ENCODE data around the gene SCT. TPM values are rescaled to one million over a fixed set of nuclear protein-coding genes. Genes with fewer than 3 reads are reported as not detected.

The SCT gene
- total RNA-seq: not detected

GRCh38 chr11:626475-627307 is at the start of gene SCT:
SCT (minus strand) TSS chr11:627181; CDS start chr11:627143, 38 bp downstream.

GRCh38 chr11:636511-637332 is 9.7 kb upstream of the SCT start, which contains the start of gene DRD4:
DRD4 (plus strand) TSS chr11:637269; CDS start chr11:637305, 36 bp downstream.

DNA sequence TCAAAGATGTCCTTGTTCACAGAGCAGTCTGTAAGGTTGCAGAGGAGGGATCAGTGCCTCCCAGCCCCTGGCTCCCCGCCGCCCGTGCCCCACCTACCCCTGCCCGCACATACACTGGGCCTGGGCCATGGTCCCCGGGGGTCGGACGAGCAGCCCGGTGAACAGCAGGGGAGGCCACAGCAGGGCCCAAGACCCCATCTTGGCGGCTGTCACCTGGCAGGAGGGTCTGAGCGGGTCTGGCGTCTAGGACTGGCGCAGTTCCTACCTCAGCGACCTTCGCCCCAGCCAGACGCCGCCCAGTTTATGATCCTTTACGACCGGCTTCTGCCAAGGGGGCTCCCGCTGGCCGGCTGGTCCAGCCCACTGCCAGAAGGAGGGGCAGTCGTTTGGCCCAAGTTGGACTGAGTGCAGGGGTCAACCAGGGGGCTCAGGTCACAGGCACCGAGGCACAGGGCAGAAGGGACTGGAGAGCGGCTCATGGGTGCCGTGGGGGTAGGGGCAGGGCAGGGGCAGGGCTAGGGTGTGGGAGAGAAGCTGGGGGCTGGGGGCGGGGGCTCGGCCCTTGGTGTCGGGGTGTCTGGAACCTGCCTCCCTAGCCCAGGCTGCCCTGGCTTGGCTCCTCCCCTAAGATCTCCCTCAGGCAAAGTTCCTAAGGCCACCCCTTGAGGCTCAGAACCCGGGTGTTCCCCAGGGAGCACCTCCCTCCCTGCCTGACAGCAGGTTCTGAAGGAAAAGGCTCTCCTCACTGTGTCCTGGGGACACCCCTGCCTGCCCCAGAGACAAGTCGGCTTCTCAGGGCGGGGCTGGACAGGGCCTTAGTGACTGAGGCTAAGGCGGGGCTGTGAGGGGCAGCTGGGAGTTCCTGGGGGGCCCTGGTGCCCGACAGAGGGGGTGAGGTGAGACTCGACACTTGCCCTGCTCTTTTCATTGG is 2.0 kb downstream of the SCT start, which contains the start of gene CDHR5:
CDHR5 (minus strand) TSS at position 251 of the 931 bp plus-strand sequence; CDS start at position 198, 53 bp downstream.

DNA sequence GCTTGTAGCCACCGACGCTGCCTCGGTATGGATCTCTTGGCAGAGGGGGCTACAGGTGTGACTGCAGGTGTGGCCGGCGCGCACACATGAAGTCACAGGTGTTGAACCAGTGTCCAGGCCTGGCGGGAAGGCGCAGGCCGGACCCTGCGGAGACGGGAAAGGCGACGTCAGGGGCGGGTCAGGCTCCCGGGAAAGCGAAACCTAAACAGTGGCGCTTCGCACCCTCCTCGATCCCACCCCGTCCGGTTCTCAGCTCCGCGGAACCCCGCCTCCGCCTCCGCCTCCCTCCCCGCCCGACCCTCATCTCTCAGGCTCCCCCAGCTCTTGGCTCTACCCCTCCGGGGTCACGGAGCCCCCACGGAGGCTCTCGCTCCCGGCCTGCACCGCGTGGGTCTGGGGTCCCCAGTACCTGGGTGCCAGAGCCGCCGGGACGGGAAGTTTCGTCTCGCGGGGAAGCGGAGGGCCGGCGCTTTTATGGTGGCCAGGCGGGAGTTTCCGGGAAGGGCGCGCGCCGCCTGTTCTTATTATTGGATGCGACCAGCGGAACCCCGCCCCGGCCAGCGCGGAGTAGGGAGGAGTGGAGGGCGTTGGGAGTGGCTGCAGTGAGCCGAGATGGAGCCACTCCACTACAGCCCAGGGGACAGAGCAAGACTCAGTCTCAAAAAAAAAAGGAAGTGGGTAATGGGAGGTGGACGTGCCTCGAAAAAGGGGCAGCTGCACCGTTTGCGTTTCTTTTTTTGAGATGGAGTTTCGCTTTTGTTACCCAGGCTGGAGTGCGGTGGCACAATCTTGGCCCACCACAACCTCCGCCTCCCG is 11.3 kb downstream of the SCT start, which contains the start of gene IRF7:
IRF7 (minus strand) TSS at position 447 of the 816 bp plus-strand sequence. CDS start 586 bp downstream, outside the sequence.

Other genes starting within 250 kb of the SCT start
- gene PKP3, start 233.0 kb downstream of the SCT start, total RNA-seq: not detected
- 100 to 1,000 TPM; 257 to 267 TPM for gene SIGIRR, start 212.2 kb downstream of the SCT start, total RNA-seq
- gene ANO9, start 185.2 kb downstream of the SCT start, total RNA-seq: 100 to 1,000 TPM in 1 of 2 experiments, 10 to 100 TPM in 1; 93.3 to 107 TPM
- gene PTDSS2, start 176.9 kb downstream of the SCT start, total RNA-seq: 10 to 100 TPM; 23.5 to 23.6 TPM
- 10 to 100 TPM; 83.0 to 84.3 TPM for gene RNH1, start 119.9 kb downstream of the SCT start, total RNA-seq
- gene HRAS, start 91.6 kb downstream of the SCT start, total RNA-seq: 10 to 100 TPM; 41.8 to 43.6 TPM
- gene LRRC56, start 89.7 kb downstream of the SCT start, total RNA-seq: 1 to 10 TPM; 2.7 to 2.8 TPM
- 1 to 10 TPM; 4.5 to 5.8 TPM for gene LMNTD2, start 66.4 kb downstream of the SCT start, total RNA-seq
- gene RASSF7, start 66.2 kb downstream of the SCT start, total RNA-seq: 10 to 100 TPM; 32.9 to 36.1 TPM
- 10 to 100 TPM; 39.0 to 39.9 TPM for gene PHRF1, start 50.7 kb downstream of the SCT start, total RNA-seq
- 10 to 100 TPM; 70.2 to 71.2 TPM for gene IRF7, start 11.2 kb downstream of the SCT start, total RNA-seq
- not detected for gene CDHR5, start 2.2 kb downstream of the SCT start, total RNA-seq
- under 1 TPM; 0.26 to 0.45 TPM for gene DRD4, start 10.1 kb upstream of the SCT start, total RNA-seq
- gene DEAF1, start 68.0 kb upstream of the SCT start, total RNA-seq: 10 to 100 TPM; 54.2 to 59.1 TPM
- gene TMEM80, start 68.6 kb upstream of the SCT start, total RNA-seq: 10 to 100 TPM; 28.4 to 28.9 TPM
- 10 to 100 TPM; 17.4 to 20.3 TPM for gene EPS8L2, start 79.0 kb upstream of the SCT start, total RNA-seq
- 100 to 1,000 TPM; 205 to 218 TPM for gene TALDO1, start 120.3 kb upstream of the SCT start, total RNA-seq
- gene GATD1, start 150.3 kb upstream of the SCT start, total RNA-seq: 10 to 100 TPM; 55.0 to 58.2 TPM
- gene CEND1, start 162.9 kb upstream of the SCT start, total RNA-seq: under 1 TPM; 0.39 to 0.58 TPM
- gene SLC25A22, start 171.1 kb upstream of the SCT start, total RNA-seq: 10 to 100 TPM; 36.7 to 41.3 TPM
- gene PIDD1, start 178.1 kb upstream of the SCT start, total RNA-seq: 10 to 100 TPM; 52.2 to 55.3 TPM
- gene RPLP2, start 182.8 kb upstream of the SCT start, total RNA-seq: 1,000 to 10,000 TPM; 3,087 to 3,213 TPM
- gene PNPLA2, start 191.7 kb upstream of the SCT start, total RNA-seq: 10 to 100 TPM; 78.2 to 83.3 TPM
- gene CRACR2B, start 200.7 kb upstream of the SCT start, total RNA-seq: 10 to 100 TPM; 23.7 to 25.2 TPM
- gene CD151, start 205.8 kb upstream of the SCT start, total RNA-seq: 10 to 100 TPM; 33.5 to 36.2 TPM
- gene POLR2L, start 215.3 kb upstream of the SCT start, total RNA-seq: 10 to 100 TPM; 78.3 to 79.5 TPM
- gene TSPAN4, start 215.7 kb upstream of the SCT start, total RNA-seq: 1 to 10 TPM; 8.1 to 8.4 TPM